Activated naive CD4-positive, alpha-beta T cell treated with anti-CD3 and anti-CD28 coated beads, Interleukin-2, amount 50 U/mL, for 72 hours (primary cell): Measurements from ENCODE around the gene NTM. TPM values are rescaled to one million over a fixed set of nuclear protein-coding genes. Genes with fewer than 3 reads are reported as not detected.

ENCODE experiments used
- ATAC-seq, 2 donors: fragments of 150-1000 bp; cut with Tn5 transposase; 2 replicates each; pipeline ENCODE4 v1.10.0; 2021; ENCODE audit warnings: mild to moderate bottlenecking in 2 of 2, moderate library complexity in 2 of 2
- DNase-seq, 2 donors: peaks; one replicate each; pipeline ENCODE4 v3.0.0; 2021 to 2022; ENCODE audit warnings: low spot score in 2 of 2
- H3K27ac Mint-ChIP-seq, 2 donors: one replicate each; pipeline ENCODE4 v1.8.0; 2022; ENCODE audit warnings: mild to moderate bottlenecking in 2 of 2, mixed read lengths in 2 of 2
- H3K36me3 Mint-ChIP-seq, 2 donors: one replicate each; pipeline ENCODE4 v1.8.0; 2022; ENCODE audit warnings: mixed read lengths in 2 of 2
- H3K9me3 Mint-ChIP-seq, 2 donors: one replicate each; pipeline ENCODE4 v1.8.0; 2022; ENCODE audit warnings: mixed read lengths in 2 of 2
- total RNA-seq, 2 donors: library from RNA; stranded (reverse); gene quantifications; one replicate each; pipeline ENCODE4 v1.2.3, GENCODE V29; 2022

NTM gene
- total RNA-seq, 2 donors from 2014 or later: not detected

- DNase-seq (no peak), ATAC-seq (no peak)
- peaks cover 7 to 26% of the 10 kb centered on the region in 2 donors for H3K9me3 Mint-ChIP-seq
- no peak overlapping the region for H3K27ac Mint-ChIP-seq
- no peaks in the 10 kb centered on the region for H3K36me3 Mint-ChIP-seq
Observed at GRCh38 chr11:131964698-131965483, 594.5 kb downstream of the NTM start.

GRCh38 chr11:131965504-131965903 lies 595.1 kb downstream of the NTM start:
- no peak overlapping the region for H3K27ac Mint-ChIP-seq
- peaks cover 10 to 26% of the 10 kb centered on the region in 2 donors for H3K9me3 Mint-ChIP-seq
- H3K36me3 Mint-ChIP-seq: no peaks in the 10 kb centered on the region
- ATAC-seq: no peak
- no peak for DNase-seq

- H3K36me3 Mint-ChIP-seq: no peaks in the 10 kb centered on the region
- peaks cover 14 to 26% of the 10 kb centered on the region in 2 donors for H3K9me3 Mint-ChIP-seq
- DNase-seq (no peak), ATAC-seq (no peak)
- no peak overlapping the region for H3K27ac Mint-ChIP-seq
Observed at GRCh38 chr11:131966667-131967066, 596.3 kb downstream of the NTM start.

GRCh38 chr11:131969261-131969660 lies 598.8 kb downstream of the NTM start:
- ATAC-seq (no peak), DNase-seq (no peak)
- peaks cover 16 to 26% of the 10 kb centered on the region in 2 donors for H3K9me3 Mint-ChIP-seq
- H3K36me3 Mint-ChIP-seq: no peaks in the 10 kb centered on the region
- no peak overlapping the region for H3K27ac Mint-ChIP-seq

DNA sequence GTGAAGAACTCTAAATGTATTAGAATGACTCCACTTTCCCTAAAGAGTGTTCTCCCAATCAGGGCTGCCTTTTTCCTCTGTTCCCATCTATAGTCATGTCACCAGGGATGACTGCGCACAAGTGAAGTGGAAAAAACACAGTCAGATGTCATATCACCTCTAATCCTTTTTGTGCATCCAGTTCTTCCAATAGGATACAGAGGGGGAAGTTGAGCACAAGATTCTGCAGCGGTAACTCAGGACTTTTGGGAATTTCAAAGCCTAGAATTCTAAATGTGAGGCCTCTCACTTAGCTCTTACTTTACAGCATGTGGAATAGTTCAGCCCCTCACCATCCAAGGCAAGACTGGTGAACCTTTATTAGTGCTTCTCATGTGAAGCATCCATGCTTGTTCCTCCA lies 602.6 kb downstream of the NTM start:
- Mint-ChIP-seq H3K36me3 (peaks cover 0 to 6% of the 10 kb centered on the region in 2 donors), H3K9me3 (peaks cover 14 to 16% of the 10 kb centered on the region in 2 donors)
- ATAC-seq: no peak

GRCh38 chr11:131975619-131976018 lies 605.2 kb downstream of the NTM start:
- Mint-ChIP-seq H3K9me3 (peaks cover 9 to 12% of the 10 kb centered on the region in 2 donors), H3K27ac (no peak overlapping the region), H3K36me3 (peaks cover 0 to 6% of the 10 kb centered on the region in 2 donors)
- DNase-seq (no peak), ATAC-seq (no peak)

More for the DNA sequence above, 602.6 kb downstream of the NTM start:
- no peak overlapping the region for H3K27ac Mint-ChIP-seq
- no peak for DNase-seq

DNA sequence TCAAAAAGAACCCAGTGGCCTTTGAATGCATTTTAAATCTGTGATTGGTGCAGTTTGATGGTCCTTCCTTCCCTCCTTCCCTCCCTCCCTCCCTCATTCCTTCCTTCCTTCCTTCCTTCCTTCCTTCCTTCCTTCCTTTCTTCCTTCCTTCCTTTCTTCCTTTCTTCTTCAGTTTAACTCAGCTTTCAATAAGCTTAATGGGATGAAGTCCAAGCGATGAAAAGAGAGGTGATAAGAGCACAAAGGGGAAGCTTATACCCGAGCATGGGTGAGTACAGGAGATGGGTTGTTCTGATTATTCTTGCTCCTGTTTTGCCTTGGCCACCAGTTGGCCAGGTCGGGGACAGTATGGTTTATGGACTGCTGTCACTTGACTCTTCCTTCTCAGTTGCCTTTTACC lies 605.6 kb downstream of the NTM start:
- Mint-ChIP-seq H3K9me3 (peaks cover 9 to 11% of the 10 kb centered on the region in 2 donors), H3K27ac (no peak overlapping the region)
- no peak for ATAC-seq

GRCh38 chr11:131977231-131977630 lies 606.8 kb downstream of the NTM start:
- ATAC-seq (no peak), DNase-seq (no peak)
- Mint-ChIP-seq H3K27ac (no peak overlapping the region), H3K36me3 (peaks cover 0 to 6% of the 10 kb centered on the region in 2 donors), H3K9me3 (peaks cover 11 to 12% of the 10 kb centered on the region in 2 donors)

More for the DNA sequence above, 605.6 kb downstream of the NTM start:
- H3K36me3 Mint-ChIP-seq: peaks cover 0 to 6% of the 10 kb centered on the region in 2 donors
- no peak for DNase-seq

- no peak overlapping the region for H3K27ac Mint-ChIP-seq
- H3K9me3 Mint-ChIP-seq: peaks cover 11% of the 10 kb centered on the region in 2 donors
- H3K36me3 Mint-ChIP-seq: peaks cover 0 to 6% of the 10 kb centered on the region in 2 donors
- ATAC-seq (no peak), DNase-seq (no peak)
Observed at GRCh38 chr11:131977854-131978253, 607.4 kb downstream of the NTM start.

- ATAC-seq: no peak
- Mint-ChIP-seq H3K27ac (no peak overlapping the region), H3K9me3 (peaks cover 11% of the 10 kb centered on the region in 2 donors), H3K36me3 (peaks cover 0 to 6% of the 10 kb centered on the region in 2 donors)
- DNase-seq: no peak
Observed at GRCh38 chr11:131978351-131978750, 607.9 kb downstream of the NTM start.

GRCh38 chr11:131979364-131979763 lies 608.9 kb downstream of the NTM start:
- H3K27ac Mint-ChIP-seq: no peak overlapping the region
- peaks cover 16 to 19% of the 10 kb centered on the region in 2 donors for H3K9me3 Mint-ChIP-seq
- peaks cover 0 to 6% of the 10 kb centered on the region in 2 donors for H3K36me3 Mint-ChIP-seq
- no peak for ATAC-seq
- no peak for DNase-seq

GRCh38 chr11:131980199-131980598 lies 609.8 kb downstream of the NTM start:
- Mint-ChIP-seq H3K27ac (no peak overlapping the region), H3K9me3 (peaks cover 16 to 23% of the 10 kb centered on the region in 2 donors), H3K36me3 (peaks cover 0 to 6% of the 10 kb centered on the region in 2 donors)
- ATAC-seq (no peak), DNase-seq (no peak)

DNA sequence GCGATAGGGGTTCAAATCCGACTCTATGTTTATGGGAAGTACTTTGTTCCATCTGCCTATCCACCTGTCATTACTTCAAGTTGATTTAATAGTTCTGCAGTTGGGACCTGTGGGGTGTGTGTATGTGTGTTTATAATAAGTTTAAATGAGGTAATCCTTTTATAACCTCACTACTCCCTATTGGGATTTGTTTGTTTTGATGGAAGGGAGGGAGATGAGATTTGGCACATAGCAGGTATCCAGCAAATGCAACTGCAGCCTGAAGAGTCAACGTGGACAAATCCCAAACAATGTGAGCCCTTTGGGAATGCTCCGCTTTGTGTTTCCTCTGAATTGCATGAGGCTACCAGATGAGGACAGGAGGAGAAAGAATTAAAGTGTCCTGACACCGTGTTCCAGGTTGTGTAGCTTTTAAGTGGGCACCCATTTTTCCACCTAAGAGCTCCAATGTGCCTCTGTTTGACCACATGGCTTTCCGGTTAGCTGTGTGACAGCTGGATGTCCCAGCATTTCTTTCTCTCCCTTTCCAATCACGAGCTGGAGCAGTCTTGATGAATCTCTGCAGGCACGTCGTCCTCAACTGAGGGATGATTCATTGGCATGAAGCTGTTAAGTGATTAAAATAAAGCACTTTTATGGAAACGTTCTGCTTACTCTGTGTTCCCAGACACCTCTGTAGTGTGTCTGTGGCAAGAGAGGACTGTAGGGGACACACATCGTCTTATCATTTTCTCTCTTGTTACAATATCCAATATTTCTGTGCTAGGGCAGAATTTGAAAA lies 610.7 kb downstream of the NTM start:
- Mint-ChIP-seq H3K27ac (no peak overlapping the region), H3K9me3 (peaks cover 15 to 26% of the 10 kb centered on the region in 2 donors), H3K36me3 (peaks cover 0 to 6% of the 10 kb centered on the region in 2 donors)
- no peak for DNase-seq
- ATAC-seq: no peak

- Mint-ChIP-seq H3K9me3 (peaks cover 10 to 22% of the 10 kb centered on the region in 2 donors), H3K36me3 (no peaks in the 10 kb centered on the region), H3K27ac (no peak overlapping the region)
- DNase-seq (no peak), ATAC-seq (no peak)
Observed at GRCh38 chr11:131982154-131982553, 611.7 kb downstream of the NTM start.

DNA sequence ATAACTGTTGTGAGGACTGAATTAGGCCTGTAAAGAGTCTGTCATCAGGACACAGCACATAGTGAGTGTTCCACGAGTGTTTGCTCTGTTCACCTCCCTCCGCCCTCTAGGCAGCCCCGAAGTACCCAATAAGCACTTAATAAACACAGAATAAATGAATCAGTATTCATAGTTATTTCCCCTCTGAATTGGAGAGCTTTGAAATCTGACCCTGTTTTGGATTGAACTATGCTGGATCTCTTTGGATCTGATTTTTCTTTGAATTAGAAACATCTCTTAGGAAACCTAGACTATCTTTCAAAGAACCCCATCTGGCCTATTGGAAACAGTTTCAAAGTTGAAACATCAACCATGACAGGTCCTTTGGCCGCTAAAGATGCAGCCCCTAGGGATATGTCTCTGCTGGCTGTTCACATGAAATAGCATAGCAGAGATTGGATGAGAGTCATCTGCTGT lies 615.5 kb downstream of the NTM start:
- H3K9me3 Mint-ChIP-seq: peaks cover 10 to 17% of the 10 kb centered on the region in 2 donors
- H3K36me3 Mint-ChIP-seq: no peaks in the 10 kb centered on the region
- no peak overlapping the region for H3K27ac Mint-ChIP-seq
- ATAC-seq (no peak), DNase-seq (no peak)

GRCh38 chr11:131987703-131988102 lies 617.3 kb downstream of the NTM start:
- Mint-ChIP-seq H3K27ac (no peak overlapping the region), H3K36me3 (no peaks in the 10 kb centered on the region), H3K9me3 (peaks cover 5 to 17% of the 10 kb centered on the region in 2 donors)
- ATAC-seq (no peak), DNase-seq (no peak)

DNA sequence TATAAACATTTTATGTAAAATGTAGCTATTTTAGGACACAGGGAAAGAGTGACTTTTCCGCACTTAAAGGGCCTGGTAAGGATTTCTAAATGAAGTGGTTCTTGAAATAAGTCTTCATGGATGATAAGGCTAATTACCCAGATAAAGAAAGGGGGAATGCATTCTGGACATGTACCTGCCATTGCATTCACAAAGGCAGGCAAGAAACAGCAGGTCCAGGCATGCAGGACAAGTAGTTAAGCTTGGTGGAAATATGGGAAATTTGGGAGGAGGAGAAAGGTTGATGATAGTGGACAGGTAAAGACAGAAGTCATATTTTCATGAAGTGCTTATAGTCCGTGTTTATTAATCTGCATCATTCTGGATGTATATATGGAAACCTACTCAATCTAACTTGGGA lies 621.2 kb downstream of the NTM start:
- no peak for DNase-seq
- Mint-ChIP-seq H3K9me3 (peaks cover 5% of the 10 kb centered on the region in 2 donors), H3K27ac (no peak overlapping the region), H3K36me3 (peaks cover 0 to 4% of the 10 kb centered on the region in 2 donors)
- no peak for ATAC-seq
